BE2C (cell line): ENCODE results near the gene MRPL51.
A peak's percentile ranks its signal among the peaks of the same experiment; 100 is the strongest.
"Not testable (repeated sequence)": the region's sequence is repeated elsewhere in the genome, so short reads cannot be mapped to it uniquely, and the experiment has no call there.

Experiments used
- DNase-seq: peaks from one replicate; pipeline ENCODE4 v3.0.0-alpha.2; 2020
- H3K27me3 ChIP-seq: fragments of 250-450 bp; sonication (Bioruptor Pico); 2 replicates; pipeline ENCODE4 v1.5.1; 2020; ENCODE audit warnings: mild to moderate bottlenecking
- H3K36me3 ChIP-seq: fragments of 250-450 bp; sonication (Bioruptor Pico); 2 replicates; pipeline ENCODE4 v1.5.1; 2020; ENCODE audit warnings: mild to moderate bottlenecking
- H3K4me1 ChIP-seq: fragments of 250-450 bp; sonication (Bioruptor Pico); 2 replicates; pipeline ENCODE4 v1.5.1; 2020
- H3K4me3 ChIP-seq: 2 replicates; pipeline ENCODE4 v1.5.1; 2011; ENCODE audit warnings: low read depth, low read length
- H3K9me3 ChIP-seq: fragments of 250-450 bp; sonication (Bioruptor Pico); 2 replicates; pipeline ENCODE4 v1.5.1; 2020
- CTCF ChIP-seq: IDR thresholded peaks from 2 replicates; pipeline ENCODE4 v1.5.1; 2012; ENCODE audit warnings: mild to moderate bottlenecking, low read depth, low read length

MRPL51 gene

GRCh38 chr12:6508087-6508486, 15.0 kb upstream of the MRPL51 start:
- H3K36me3 ChIP-seq = peaks cover 69% of the 10 kb centered on the region
- no peaks in the 10 kb centered on the region; the same call in 1 of the 2 replicates for H3K4me1 ChIP-seq
- no peaks in the 10 kb centered on the region for H3K9me3 ChIP-seq
- H3K27me3 ChIP-seq = no peaks in the 10 kb centered on the region
- no peak for TF ChIP-seq CTCF
- DNase-seq = no peak
- H3K4me3 ChIP-seq = no peak overlapping the region

GRCh38 chr12:6507102-6507998, 14.3 kb upstream of the MRPL51 start:
- Histone ChIP-seq H3K4me1 (no peaks in the 10 kb centered on the region; the same call in 1 of the 2 replicates), H3K36me3 (peaks cover 66% of the 10 kb centered on the region), H3K4me3 (no peak overlapping the region), H3K9me3 (no peaks in the 10 kb centered on the region), H3K27me3 (no peaks in the 10 kb centered on the region)
- no peak for TF ChIP-seq CTCF
- no peak for DNase-seq

GRCh38 chr12:6500466-6500865, 7.4 kb upstream of the MRPL51 start:
- Histone ChIP-seq H3K9me3 (no peaks in the 10 kb centered on the region), H3K27me3 (no peaks in the 10 kb centered on the region), H3K4me3 (no peak overlapping the region), H3K36me3 (peaks cover 79% of the 10 kb centered on the region), H3K4me1 (no peaks in the 10 kb centered on the region)
- DNase-seq = no peak
- TF ChIP-seq CTCF = no peak

GRCh38 chr12:6497291-6497690, 4.2 kb upstream of the MRPL51 start:
- H3K4me1 ChIP-seq, H3K9me3 ChIP-seq, H3K27me3 ChIP-seq, DNase-seq, H3K4me3 ChIP-seq: not testable (repeated sequence)
- peaks cover 64% of the 10 kb centered on the region for H3K36me3 ChIP-seq

GRCh38 chr12:6494968-6495367, 1.9 kb upstream of the MRPL51 start:
- no peak for TF ChIP-seq CTCF
- Histone ChIP-seq H3K4me1 (peaks cover 2% of the 10 kb centered on the region; the same call in 1 of the 2 replicates), H3K27me3 (no peaks in the 10 kb centered on the region), H3K9me3 (no peaks in the 10 kb centered on the region), H3K36me3 (peaks cover 52% of the 10 kb centered on the region), H3K4me3 (peak overlapping the region; percentile 90)
- no peak for DNase-seq

- Histone ChIP-seq H3K4me3 (peak overlapping the region; percentile 90), H3K4me1 (peaks cover 2% of the 10 kb centered on the region; the same call in 1 of the 2 replicates), H3K36me3 (peaks cover 45% of the 10 kb centered on the region), H3K9me3 (no peaks in the 10 kb centered on the region), H3K27me3 (no peaks in the 10 kb centered on the region)
- DNase-seq = peak; percentile 24
- TF ChIP-seq CTCF = no peak
These were observed 1.2 kb upstream of the MRPL51 start for GRCh38 chr12:6494258-6494743.
